Measurements from ENCODE around the gene NPW.

NPW gene

DNA sequence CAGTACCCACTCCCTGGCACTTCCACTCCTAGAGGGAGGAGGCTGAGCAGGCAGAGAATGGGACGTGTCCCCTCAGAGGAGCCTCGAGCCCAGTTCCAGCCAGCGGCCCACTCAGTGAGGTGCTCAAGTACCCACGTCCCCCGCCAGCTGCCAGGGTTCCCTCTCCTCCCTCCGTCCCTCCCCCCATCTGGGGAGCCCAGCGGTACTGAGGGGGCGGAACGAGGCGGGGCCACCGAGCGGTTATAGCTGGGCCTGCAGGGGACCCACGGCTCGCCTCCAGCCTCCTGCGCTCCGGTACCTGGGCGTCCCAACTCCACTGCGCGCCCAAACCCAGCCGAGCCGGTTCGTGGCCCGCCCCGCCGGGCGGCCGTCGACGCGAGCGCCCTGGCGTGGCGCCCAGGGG lies at the start of gene NPW:
NPW (plus strand) TSS at position 268 of the 403 bp plus-strand sequence.
- DNase-seq, result peak; percentile 38 to 50

DNA sequence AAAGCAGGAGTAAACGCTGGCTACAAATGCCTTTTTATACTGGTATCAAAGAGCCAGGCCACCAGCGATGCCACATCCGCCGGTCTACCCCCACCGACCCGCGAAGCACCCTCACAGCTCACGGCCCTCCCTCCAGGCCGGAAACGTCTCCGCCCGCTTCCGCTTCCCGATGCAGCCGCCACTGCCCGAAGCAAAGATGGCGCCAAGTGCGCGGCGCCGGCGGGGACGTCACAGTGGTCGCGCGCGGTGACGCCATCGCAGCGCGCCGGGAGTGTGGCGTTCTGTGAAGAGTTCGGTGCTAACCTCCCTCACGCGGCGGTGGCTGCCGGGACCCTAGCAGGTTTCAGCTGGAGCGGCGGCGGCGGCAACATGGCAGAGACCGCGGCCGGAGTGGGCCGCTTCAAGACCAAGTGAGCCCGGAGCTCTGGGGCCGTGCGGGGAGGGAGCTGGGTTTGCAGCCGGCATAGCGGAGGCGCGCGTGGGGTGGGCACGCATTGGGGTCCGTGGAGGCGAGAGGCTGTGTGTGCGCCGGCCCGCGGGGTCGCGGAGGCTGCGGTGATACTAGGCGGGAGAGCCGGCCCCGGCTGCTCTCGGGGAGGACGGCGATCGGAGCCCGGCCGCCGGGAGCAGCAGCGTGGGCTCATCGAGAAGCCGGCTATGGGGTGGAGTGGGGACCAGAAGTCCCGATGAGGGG lies 47.6 kb upstream of the NPW start, which contains the start of gene TBL3:
TBL3 (plus strand) TSS at position 258 of the 694 bp plus-strand sequence; CDS start at position 370, 112 bp downstream.
- DNase-seq, result peak; percentile 95 to 96

DNA sequence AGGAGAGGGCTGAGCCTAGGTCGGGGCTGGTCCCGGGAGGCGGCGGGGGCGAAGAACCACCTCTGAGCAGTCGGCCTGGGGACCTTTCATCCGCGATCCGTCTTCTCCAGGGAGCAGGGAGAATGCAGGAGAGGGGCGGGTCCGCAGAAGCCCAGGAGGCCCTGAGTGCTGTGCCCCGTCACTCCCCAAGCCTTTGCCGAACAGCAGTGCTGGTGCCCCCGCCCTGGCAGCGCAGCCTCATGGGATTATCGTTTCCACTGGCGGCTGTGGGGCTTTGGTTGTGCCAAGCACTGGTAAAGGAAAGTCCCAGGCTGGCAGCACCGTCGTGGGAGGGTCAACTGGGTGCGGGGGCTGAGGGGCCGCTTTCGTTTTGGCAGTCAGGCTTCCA lies 47.1 kb upstream of the NPW start:
- DNase-seq, result no peak

DNA sequence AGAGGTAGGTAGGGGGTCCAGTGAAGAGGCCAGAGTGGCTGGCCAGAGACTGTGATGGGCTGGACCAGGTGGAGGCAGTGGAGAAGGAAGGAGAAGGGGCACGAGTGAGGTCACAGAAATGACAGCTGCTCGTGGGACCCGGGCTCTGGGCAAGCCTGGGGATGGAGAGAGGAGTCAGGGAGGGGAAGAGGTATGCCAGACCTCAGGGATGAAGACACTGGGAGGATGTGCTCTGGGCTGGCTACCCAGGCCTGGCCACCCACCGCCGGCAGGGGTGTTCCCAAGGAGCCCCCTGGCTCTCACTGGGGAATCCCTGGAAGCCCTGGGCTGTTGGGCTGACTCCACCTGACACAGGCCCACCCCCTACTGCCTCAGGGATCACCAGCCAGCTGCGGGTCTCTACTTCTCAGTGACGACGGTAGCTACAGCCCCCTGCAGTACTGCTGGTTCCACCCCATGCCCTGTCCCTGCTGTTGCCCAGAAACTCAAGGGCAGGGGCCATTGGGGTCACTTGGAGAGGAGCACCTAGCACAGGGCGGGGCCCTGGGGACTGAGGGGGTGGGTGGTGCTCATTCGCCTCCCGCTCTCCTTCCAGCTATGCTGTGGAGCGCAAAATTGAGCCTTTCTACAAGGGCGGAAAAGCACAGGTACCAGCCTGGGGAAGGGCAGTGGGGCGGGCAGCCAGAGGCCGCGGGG lies 46.0 kb upstream of the NPW start:
- DNase-seq, result no peak

DNA sequence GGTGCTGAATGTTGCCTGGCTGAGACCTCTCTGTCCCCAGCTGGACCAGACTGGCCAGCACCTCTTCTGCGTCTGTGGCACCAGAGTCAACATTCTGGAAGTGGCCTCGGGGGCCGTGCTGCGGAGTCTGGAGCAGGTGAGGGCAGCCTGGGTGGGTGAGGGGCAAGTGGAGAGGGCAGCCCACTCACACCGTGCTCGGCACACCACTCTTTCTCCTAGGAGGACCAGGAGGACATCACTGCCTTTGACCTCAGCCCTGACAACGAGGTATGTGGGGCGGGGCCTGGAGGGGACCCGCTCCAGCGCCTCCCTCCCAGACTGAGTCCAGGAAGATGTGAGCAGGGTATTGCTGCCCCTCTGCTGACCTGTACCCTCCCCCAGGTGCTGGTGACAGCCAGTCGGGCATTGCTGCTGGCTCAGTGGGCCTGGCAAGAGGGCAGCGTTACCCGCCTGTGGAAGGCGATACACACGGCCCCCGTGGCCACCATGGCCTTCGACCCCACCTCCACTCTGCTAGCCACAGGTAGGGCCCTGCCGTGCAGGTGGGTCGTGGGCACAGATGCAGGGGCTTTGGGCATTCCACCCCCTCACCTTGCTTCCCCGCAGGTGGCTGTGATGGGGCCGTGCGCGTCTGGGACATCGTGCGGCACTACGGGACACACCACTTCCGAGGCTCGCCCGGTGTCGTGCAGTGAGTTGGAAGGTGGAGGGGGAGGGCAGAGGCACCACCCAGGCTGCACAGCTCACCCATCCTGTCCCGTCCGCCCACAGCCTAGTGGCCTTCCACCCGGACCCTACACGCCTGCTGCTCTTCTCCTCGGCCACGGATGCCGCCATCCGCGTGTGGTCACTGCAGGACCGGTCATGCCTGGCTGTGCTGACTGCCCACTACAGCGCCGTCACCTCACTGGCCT lies 45.2 kb upstream of the NPW start:
- no peak for DNase-seq

DNA sequence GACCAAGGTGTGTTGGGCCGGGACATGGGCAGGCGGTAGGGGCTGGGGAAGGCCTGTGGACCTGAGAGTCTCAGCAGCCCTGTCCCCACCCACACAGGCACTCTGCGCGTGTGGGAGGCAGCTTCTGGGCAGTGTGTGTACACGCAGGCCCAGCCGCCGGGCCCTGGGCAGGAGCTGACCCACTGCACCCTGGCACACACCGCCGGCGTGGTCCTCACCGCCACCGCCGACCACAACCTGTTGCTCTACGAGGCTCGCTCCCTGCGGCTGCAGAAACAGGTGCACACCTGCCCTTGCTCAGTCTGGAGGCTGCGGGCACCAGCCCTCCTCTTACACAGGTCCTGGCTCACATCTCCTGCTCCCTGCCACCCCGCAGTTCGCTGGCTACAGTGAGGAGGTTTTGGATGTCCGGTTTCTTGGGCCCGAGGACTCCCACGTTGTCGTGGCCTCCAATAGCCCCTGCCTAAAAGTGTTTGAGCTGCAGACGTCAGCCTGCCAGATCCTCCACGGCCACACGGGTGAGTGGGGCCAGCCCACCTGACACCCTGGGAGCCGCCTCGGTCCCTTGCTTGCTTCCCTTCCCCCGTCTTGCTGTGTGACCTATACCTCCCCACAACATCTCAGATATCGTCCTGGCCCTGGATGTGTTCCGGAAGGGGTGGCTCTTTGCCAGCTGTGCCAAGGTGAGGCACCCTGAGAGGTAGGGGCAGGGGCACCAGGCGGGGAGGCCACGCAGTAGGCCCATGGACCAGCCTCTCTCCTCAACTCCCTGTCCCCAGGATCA lies 44.0 kb upstream of the NPW start:
- no peak for DNase-seq

DNA sequence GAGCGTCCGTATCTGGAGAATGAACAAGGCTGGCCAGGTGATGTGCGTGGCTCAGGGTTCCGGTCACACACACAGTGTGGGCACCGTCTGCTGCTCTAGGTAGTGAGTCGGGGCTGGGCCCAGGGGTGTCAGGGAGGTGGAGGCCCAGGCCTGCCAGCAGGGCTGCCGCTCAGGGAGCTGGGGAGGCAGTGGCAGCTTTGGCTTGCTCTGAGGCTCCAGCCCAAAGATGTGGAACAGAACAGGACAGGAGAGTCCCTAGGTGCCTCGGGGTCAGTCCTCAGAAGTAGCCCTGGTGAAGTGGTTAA lies 43.4 kb upstream of the NPW start:
- no peak for DNase-seq

GRCh38 chr16:1976951-1977874 lies 42.4 kb upstream of the NPW start:
- DNase-seq, result no peak

DNA sequence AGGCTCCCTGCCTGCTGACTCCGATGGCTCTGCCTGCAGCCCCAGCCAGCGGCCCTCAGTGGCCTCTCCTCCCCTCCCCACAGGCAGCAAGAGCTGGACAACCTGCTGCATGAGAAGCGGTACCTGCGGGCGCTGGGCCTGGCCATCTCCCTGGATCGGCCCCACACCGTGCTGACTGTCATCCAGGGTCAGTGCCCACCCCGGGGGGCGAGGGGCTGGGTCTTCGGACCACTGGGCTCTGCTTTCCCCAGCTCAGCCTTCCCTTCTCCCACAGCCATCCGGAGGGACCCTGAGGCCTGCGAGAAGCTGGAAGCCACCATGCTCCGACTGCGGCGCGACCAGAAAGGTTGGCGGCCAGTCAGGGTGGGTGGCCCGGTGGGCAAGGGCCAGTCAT lies 41.7 kb upstream of the NPW start:
- DNase-seq, result no peak

GRCh38 chr16:1978476-1979120 lies 41.0 kb upstream of the NPW start:
- DNase-seq, result no peak

DNA sequence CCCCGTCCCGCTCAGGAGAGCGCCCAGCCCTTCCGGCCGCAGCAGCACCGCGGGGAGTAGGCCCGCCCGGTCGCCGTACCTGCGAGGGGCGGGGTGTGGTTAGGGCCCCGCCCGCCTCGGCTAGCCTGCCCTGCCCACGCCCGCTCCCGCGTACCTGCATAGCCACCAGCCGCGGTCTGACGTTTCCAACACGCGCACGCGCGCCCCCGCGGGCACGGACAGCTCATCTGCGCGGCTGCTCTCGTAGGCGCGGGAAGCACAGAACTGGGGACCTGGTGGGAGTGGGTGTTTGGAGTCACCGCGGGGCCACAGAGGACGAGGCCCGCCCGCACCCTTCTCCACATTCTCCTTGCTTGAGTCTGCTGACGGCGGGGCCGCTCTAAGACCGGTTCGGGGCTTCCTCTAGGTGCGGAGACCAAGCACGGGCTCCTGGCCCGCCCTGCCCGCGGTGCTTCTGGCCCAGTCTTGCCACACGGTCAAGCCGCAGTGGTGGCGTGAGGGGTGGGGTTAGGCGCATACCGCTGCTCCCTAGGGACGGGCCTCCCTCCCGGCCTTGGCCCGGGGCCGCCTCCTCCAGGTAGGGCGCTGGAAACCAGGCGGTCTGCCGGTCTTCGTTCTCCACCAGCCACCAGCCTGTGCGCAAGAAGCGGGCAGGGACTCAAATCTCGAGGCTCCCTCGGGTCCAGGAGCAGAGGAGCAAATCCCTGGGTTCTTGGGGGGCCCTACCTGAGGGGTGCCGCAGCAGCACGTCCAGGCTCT lies 40.1 kb upstream of the NPW start:
- DNase-seq, result peak; percentile 42 to 43

DNA sequence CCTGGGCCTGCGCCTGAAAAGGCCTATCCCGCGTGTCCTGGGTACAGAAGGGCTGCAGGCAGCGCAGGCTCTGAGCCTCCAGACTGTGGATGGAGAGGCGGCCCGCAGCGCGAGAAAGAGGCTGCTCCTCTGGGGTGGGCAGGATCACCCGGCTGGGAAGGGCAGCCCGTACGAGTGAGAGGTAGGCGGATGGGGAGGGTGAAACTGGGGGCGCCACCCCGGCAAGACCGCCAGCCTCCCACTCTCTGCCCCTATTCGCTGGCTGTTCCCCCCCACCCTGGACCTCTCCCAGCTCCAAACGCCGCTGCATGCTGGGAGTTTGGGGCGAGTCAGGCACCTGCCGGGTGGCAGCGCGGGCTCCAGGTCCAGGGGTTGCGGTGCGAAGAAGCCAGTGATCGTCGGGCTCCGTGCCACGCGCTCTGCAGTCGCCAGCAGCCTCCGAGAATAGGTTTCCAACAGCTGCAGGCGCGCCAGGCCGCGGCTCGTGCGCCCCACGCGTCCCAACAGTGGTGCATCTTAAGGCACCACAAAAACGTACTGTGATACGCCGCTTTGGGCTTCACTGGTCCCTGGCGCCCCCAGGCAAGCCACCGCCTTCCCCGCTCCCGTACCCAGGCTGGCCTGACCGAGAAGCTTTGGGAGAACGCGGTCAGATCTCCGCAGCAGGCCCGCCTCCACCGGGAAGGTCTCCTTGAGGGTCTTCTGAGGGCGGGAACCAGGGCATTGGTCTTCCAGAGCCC lies 39.4 kb upstream of the NPW start:
- no peak for DNase-seq

DNA sequence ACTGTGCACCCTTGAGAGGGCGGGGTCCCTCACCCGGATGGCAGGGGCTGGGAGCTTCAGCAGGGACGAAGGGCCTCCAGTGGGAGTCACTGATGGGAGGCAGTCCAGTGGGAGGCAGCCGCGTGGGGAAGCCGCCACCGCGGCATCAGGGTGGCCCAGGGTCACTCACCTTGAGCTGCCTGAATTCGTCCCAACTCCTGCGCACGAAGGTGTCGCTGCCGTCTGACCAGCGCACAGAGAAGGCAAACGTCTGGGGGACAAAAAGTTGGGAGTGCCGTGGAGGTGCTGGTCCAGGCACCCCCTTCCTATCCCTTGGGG lies 38.9 kb upstream of the NPW start:
- DNase-seq, result no peak

DNA sequence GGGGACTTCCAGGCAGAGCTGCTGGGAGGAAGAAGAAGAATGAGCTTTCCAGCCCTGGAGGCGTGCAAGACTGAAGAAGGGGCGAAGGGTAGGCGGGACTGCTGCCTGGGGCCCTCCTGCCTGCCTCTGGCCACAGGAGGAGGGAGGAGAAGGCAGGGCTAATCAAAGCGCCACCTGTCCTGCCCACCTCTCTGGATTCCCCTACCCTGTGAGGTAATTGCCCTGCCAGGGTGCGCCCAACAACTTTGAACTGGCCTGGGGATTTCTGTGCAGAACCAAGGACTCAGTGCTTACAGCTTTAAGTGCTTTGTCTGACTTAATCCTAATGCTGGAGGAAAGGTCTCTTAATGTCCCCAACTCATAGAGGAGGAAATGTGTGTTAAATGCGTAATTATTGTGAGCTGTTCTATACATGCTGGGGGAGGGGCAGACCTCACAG lies 38.2 kb upstream of the NPW start, which contains the start of gene NOXO1:
NOXO1 (minus strand) TSS at position 72 of the 439 bp plus-strand sequence. CDS start 290 bp downstream, outside the sequence.
- no peak for DNase-seq

DNA sequence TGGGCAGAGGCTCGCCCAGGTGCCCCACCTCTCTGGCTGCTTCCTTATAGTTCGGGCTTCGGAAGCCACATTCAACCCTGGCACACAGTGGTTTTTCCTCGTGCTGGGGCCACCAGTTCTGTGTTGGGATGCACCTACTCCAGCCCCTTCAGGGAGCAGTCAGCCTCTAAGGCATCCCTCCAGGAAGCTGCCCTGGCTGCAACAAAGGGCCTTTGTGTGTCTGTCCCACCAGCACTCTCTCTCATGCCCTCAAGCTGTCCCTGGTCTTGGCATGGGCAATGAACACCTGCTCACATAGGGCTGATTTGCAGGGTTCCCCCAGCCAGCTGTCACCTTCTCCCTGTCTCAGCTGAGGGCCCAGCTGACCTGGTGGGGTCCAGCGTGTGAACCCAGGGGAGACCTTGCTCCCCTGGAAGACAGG lies 37.6 kb upstream of the NPW start:
- no peak for DNase-seq

- no peak for DNase-seq
Observed at GRCh38 chr16:1982991-1983543, 36.5 kb upstream of the NPW start.

DNA sequence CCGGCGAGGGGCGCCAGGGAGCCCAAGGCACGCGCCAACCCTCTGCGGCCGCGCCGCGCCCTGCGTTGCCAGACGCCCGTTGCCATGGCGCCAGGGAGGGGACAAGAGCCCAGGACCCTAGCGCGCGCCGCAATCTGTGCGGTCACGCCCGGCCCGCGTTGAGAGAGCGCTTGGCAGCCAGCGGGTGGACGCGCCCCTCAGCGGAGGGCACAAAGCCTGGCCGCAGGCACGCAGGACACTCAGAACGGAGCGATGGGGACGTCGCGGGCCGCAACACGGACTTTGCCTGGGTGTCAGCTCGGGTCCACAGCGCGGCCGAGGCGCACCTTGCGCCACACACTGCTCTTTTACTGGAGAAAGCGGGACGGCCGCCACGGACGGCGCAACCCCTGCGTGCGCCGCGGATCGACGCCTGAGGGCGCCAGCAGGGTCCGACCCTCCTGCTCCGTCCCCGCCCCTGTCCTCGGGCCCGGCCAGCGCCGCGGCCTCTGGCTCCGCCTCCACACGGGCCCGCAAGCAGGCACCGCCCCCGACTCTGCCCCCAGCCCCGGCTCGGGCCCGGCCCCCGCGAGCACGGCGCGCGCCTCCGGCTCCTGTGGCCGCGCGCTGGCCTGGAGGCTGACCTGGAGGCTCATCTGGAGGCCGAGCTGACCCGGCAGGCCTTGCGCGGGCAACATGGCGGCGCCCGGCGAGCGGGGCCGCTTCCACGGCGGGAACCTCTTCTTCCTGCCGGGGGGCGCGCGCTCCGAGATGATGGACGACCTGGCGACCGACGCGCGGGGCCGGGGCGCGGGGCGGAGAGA lies 35.8 kb upstream of the NPW start, which contains the start of gene GFER:
GFER (plus strand) TSS at position 650 of the 803 bp plus-strand sequence; CDS start at position 676, 26 bp downstream.
- DNase-seq, result peak; percentile 83 to 87

Data from activated CD4-positive, alpha-beta T cell treated with anti-CD3 and anti-CD28 coated beads, Interleukin-2, amount 50 U/mL, for 48 hours (primary cell).